NCI-H1105 treated with DMSO at 0.1 percent for 48 hours (cell line): ENCODE measurements around the gene LRRC1.

Source experiments
- DNase-seq: peaks from one replicate; lab custom pipeline; 2025; lab: John Stamatoyannopoulos, UW

Gene LRRC1

DNA sequence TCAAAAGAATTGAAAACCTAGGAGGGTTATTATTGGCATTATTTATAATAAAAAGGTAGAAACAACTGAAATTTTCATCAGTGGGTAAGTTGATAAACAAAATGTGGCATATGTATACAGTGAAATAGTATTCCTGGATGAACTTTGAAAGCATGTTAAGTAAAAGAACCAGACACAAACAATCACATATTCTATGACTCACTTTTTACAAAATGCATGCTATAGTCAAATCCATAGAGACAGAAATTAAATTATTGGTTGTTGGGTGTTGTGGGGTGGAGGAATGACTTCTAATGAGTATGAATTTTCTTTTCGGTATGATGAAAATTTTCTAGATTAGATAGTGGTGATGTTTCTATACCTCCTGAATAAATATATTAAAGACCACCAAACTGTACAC, 94.6 kb downstream of the LRRC1 start:
- no peak for DNase-seq

- DNase-seq, result no peak
Observed at GRCh38 chr6:53892707-53893106, 97.9 kb downstream of the LRRC1 start.

- peak; percentile 83 for DNase-seq
Observed at GRCh38 chr6:53894091-53894490, 99.3 kb downstream of the LRRC1 start.

DNA sequence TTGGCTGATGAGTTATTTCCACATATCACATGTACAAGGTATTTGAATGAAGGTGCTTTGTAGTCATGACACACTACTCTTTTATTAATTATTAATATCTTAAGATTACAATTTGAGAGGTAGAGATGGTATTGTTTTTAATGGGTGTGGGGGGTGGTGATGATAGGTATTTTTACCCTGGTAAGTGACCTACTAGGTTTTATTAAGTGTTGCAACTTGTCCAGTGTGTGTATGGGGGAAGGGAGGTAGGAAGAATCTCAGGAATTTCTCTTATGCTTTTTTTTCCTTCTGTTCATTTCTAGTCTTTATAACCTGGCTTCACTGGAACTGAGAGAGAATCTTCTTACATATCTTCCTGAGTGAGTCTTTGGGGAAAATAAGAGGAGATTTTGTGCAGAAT, 101.4 kb downstream of the LRRC1 start:
- DNase-seq, result no peak

DNA sequence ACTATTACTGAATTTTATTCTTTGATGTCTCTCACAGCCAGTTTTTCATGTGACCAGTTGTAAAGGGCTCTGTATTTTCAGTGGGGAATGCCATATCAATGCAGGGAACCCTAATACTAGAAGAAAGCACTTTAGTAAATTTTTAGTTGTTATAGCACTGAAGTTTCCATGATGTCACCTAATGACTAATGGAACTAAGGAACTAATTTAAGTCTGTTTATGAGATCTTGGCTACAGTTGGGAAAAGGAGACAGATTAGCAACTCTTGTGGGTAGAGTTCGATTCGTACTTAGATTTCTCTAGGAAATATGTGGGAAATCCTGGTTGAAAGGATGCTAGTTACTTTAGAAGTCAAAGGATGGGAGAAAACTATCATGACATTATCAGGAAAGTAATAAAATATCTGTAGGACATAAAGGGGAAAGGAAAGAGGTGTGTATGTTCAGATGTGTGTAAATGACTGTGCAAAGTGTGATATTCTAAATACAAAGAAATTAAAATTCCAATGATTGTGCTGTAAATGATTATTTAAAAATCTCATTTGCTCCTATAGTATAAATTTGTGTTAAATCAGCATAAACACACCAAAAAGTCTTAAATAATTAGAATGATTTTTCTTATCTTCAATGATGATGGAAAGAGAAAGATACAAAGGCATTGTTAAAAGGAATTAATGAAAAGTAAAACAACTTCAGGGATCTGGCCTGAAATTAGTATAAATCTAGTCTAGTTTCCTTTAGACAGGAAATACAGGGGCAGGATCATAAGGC, 103.4 kb downstream of the LRRC1 start:
- no peak for DNase-seq

- no peak for DNase-seq
Observed at GRCh38 chr6:53899512-53899911, 104.7 kb downstream of the LRRC1 start.

DNA sequence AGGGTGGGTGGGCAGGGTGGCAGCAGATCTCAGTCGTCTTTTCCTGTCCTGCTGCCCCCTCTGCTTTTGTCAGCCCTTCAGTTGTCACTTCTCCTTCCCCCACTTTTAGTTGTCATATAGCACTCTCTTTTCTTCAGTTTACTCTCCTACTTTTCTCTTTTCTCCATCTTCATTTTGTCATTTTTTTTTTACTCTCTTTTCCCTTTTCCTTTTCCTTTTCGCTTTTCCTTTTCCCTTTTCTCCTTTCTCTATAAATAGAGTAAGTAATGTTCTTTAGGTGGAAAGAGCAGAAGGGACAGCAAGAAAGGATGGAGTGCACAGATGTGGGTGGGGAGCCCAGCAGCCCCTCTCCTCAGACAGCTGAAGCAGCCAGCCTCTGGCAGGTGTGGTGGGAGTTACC, 108.6 kb downstream of the LRRC1 start:
- DNase-seq, result no peak

DNA sequence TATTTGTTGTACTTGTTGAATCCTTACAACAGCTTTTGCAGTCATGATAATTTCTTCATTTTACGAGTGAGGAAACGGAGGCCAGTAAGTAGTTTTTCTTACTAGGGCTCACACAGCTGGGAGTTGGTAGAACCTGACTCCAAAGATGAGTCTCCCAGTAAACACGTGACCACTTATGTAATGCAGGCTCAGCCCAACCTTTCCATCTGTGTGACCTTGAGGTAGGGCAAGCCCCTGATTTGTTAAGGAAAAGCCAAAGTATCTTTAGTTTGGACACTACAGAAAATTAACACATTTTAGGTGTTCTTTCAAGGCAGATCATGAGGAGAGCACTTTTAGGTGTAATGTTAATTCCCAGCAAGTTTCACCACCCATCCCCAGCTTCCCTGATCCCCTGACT, 111.3 kb downstream of the LRRC1 start:
- no peak for DNase-seq

GRCh38 chr6:53906842-53907241, 112.0 kb downstream of the LRRC1 start:
- no peak for DNase-seq

GRCh38 chr6:53910834-53911233, 116.0 kb downstream of the LRRC1 start:
- DNase-seq, result no peak

DNA sequence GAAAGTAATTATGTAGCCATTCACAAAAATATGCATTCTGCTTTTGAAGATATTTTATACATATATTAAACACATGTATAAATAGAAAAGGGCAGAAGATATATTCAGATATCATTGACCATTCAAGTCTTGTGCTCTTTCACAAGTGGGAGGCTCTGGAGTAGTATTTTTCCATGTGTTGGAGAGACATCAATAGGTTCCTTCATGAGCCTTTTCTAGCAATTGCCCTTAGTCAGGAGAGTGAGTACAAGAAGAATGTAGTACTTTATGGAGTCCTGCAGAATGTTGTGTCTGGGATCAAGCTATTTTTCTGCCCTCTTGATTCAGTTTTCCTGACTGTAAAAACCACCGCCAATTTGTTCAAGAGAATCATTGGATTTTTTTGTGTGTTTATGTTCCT, 117.9 kb downstream of the LRRC1 start:
- DNase-seq, result no peak

DNA sequence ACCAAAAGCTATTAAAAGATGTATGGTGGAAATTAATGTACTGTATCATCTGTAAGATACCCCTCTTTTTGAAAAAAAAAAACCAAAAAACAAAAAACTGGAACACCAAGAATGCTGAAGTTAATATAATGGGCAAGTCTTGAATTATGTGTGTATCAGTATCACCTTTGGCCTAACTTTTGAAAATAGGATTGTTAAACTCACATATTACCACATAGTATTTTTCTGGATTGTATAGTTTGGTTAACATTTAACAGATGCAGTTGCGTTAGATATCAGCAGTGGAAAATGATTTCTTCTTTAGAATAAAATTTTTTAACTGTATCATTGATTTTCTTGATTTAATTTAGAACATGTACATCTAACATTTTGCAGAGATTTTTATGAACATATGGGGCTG, 118.5 kb downstream of the LRRC1 start:
- DNase-seq, result no peak

- DNase-seq, result no peak
Observed at GRCh38 chr6:53915026-53915691, 120.4 kb downstream of the LRRC1 start.

- no peak for DNase-seq
Observed at GRCh38 chr6:53916804-53917463, 122.1 kb downstream of the LRRC1 start.

GRCh38 chr6:53917464-53917842, 122.6 kb downstream of the LRRC1 start:
- no peak for DNase-seq

DNA sequence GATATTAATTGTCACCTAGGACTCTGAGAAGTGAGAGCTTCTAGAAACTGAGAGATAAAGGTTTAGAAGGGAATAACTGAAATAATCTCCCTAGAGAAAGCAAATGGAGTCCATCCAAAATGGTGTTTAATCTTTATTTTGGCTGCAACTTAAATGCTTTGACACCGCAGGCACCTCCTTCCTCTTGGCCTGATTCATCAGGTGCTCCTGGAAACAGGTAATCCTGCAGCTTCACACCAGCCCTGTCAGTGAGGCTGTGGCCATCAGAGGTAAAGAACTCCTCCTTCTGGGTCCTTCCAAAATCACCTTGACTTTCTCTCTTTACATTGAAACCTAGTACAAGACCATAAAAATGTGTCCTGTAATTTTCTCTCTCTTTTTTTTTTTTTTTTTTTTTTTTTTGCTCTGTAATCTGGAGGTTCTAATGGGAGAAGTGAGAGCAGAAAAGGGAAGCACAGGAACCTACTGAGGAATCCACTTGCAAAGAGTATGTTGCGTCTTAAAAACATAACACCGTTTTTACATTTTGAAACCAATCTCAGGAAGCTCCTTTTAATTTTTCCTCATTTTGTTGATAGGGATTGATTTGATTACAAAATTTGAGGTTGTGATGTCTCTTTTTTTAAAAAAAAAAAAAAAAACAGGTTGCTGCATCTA, 124.2 kb downstream of the LRRC1 start:
- no peak for DNase-seq

DNA sequence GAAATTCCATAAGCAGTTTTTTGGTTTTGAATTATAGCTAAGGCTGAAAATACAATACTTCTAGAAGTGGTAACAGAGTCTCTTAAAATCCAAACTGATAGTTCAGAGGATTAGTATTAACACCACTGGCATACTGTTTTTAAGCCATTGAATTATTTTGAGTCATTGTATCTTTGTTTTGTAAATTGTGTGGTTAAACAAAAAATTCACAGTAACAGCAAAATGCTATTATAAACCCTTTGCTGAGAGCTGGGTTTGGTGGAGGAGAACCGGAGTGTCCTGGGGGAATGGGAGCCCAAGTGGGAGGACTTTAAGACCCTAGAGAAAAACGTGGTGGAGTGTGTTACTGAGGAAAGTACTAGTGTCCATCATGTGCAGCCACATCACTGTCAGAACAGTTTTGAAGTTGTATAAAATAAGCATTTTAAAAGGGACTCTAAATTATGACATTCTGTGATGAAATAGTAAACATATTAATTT, 125.1 kb downstream of the LRRC1 start:
- no peak for DNase-seq

DNA sequence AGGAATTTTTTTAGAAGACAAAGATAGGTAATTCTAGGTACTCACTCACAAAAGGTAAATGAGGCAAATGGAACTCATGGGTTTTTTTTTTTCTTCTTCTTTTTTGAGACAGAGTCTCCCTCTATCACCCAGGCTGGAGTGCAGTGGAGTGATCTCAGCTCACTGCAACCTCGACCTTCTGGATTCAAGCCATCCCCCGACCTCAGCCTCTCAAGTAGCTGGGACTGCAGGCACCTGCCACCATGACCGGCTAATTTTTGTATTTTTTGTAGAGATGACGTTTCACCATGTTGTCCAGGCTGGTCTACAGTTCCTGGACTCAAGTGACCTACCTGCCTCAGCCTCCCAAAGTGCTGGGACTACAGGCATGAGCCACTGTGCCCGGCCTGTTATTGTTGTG, 126.1 kb downstream of the LRRC1 start:
- DNase-seq, result no peak

- DNase-seq, result no peak
Observed at GRCh38 chr6:53921639-53922038, 126.8 kb downstream of the LRRC1 start.

DNA sequence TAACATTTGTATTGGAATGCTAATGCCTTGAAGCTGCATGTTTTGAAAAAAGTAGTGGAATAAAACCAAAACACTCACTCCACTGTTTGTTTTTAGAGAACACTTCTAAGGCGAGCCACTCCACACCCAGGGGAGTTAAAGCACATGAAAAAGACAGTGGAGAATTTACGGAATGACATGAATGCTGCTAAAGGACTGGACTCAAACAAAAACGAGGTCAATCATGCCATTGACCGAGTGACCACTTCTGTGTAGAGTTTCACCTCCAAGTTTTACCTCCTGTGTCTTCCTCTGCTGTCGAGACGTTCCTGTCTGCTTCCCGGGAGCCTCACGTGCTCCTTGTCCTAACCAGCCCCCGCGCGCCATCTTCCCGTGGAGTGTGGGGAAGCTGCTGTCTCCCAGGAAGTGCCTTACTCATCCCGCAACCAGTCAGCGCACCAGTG, 127.8 kb downstream of the LRRC1 start:
- DNase-seq, result no peak

DNA sequence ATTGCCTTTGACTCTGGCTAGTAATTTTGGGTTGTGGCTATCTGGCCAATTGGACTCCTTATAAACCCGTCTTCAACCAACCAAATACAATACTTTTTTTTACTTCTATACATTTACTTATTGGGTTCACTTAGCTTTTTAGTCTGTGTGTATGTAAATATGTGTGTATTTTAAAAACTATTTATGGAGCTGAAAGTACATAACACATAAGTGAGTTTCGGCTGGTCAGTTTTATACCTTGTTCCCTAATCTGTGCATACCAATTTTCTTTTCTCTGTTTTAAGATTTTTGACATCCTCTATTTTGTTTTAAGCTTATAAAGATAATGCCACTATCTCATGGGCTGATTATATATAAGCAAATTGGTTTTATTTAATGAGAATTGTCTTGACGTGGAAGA, 129.5 kb downstream of the LRRC1 start:
- no peak for DNase-seq

DNA sequence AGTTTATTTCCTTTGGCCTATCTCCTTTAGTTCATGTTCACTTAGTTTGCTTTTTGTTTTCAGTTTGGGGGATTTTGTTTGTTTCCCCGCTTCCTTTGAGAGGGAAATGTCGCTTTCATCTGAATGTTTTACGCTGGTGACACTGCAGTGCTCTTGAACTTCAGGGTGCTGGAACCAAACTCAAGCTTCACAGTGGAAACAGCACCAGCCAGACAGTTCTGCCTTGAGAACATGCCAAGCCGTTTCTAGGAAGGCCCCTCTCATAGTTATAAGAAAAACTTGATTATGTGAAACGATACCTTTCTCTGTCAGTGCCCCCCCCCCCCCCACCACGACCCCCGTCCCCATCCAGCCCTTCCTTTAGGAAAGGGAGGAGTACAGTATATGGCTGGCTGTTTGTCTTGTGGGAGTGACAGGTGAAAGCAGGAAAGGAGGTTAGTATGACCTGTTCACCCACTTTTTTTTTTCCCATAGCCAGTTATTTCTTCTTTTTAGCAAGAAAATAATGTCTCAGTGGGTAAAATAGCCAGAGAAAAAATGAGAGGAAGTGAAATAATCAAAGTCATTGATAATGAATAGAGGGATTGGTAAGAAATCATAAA, 130.1 kb downstream of the LRRC1 start:
- no peak for DNase-seq
